Ishikawa (cell line): ENCODE results near the gene SPC24.

Experiments used
- CEBPB ChIP-seq: IDR thresholded peaks from 2 replicates; pipeline ENCODE4 v1.6.1; 2012
- CREB1 ChIP-seq: IDR thresholded peaks from 2 replicates; pipeline ENCODE4 v1.6.1; 2012; ENCODE audit warnings: low read depth
- EGR1 ChIP-seq: IDR thresholded peaks from 2 replicates; pipeline ENCODE4 v1.6.1; 2012
- EP300 ChIP-seq: IDR thresholded peaks from 2 replicates; pipeline ENCODE4 v1.6.1; 2012; ENCODE audit warnings: borderline replicate concordance
- FOXM1 ChIP-seq: IDR thresholded peaks from 2 replicates; pipeline ENCODE4 v1.6.1; 2012; ENCODE audit warnings: low read depth, borderline replicate concordance
- MAX ChIP-seq: IDR thresholded peaks from 2 replicates; pipeline ENCODE4 v1.6.1; 2012
- NFIC ChIP-seq: IDR thresholded peaks from 2 replicates; pipeline ENCODE4 v1.6.1; 2012
- RAD21 ChIP-seq: IDR thresholded peaks from 2 replicates; pipeline ENCODE4 v1.6.1; 2012; ENCODE audit warnings: low read depth
- REST ChIP-seq: IDR thresholded peaks from 2 replicates; pipeline ENCODE4 v1.6.1; 2012; ENCODE audit warnings: low read depth, mild to moderate bottlenecking
- TAF1 ChIP-seq: IDR thresholded peaks from 2 replicates; pipeline ENCODE4 v1.6.1; 2012; ENCODE audit warnings: low read depth, mild to moderate bottlenecking
- TCF12 ChIP-seq: IDR thresholded peaks from 2 replicates; pipeline ENCODE4 v1.6.1; 2012; ENCODE audit warnings: low read depth
- TEAD4 ChIP-seq: IDR thresholded peaks from 2 replicates; pipeline ENCODE4 v1.6.1; 2012
- USF1 ChIP-seq: IDR thresholded peaks from 2 replicates; pipeline ENCODE4 v1.6.1; 2012
- YY1 ChIP-seq: IDR thresholded peaks from 2 replicates; pipeline ENCODE4 v1.6.1; 2012; ENCODE audit warnings: low read depth
- ZBTB7A ChIP-seq: IDR thresholded peaks from 2 replicates; pipeline ENCODE4 v1.6.1; 2012; ENCODE audit warnings: low read depth

Gene SPC24

GRCh38 chr19:11100049-11100448 lies 55.5 kb downstream of the SPC24 start:
- no peak for TF ChIP-seq ZBTB7A

GRCh38 chr19:11098861-11099260 lies 56.7 kb downstream of the SPC24 start:
- no peak for TF ChIP-seq USF1
- no peak for TF ChIP-seq CREB1
- TF ChIP-seq MAX: no peak
- TF ChIP-seq ZBTB7A: no peak
- TF ChIP-seq REST: no peak
- no peak for TF ChIP-seq EGR1
- no peak for TF ChIP-seq TEAD4
- TF ChIP-seq TAF1: no peak
- no peak for TF ChIP-seq TCF12
- no peak for TF ChIP-seq NFIC
- no peak for TF ChIP-seq FOXM1
- no peak for TF ChIP-seq EP300
- TF ChIP-seq YY1: no peak
- no peak for TF ChIP-seq CEBPB
- no peak for TF ChIP-seq RAD21

- TF ChIP-seq ZBTB7A (no peak), REST (no peak), USF1 (no peak), YY1 (no peak), NFIC (no peak), EP300 (no peak), CREB1 (no peak)
Measured at GRCh38 chr19:11098327-11098726, 57.3 kb downstream of the SPC24 start.

- TF ChIP-seq EGR1: no peak
- TF ChIP-seq NFIC: peak; percentile 99
- peak; percentile 81 for TF ChIP-seq CEBPB
- TF ChIP-seq TAF1: no peak
- peak; percentile 88 for TF ChIP-seq TEAD4
- peak; percentile 75; the same call in 1 of the 2 replicates for TF ChIP-seq MAX
- TF ChIP-seq CREB1: no peak
- peak; percentile 91 for TF ChIP-seq EP300
- TF ChIP-seq REST: peak; percentile 12; the same call in 1 of the 2 replicates
- 0 out of 2 replicates have a peak, but pooled peaks have one; percentile 10 for TF ChIP-seq RAD21
- peak; percentile 81 for TF ChIP-seq FOXM1
- peak; percentile 96 for TF ChIP-seq TCF12
- TF ChIP-seq YY1: peak; percentile 92
Measured at GRCh38 chr19:11096210-11096841, 59.3 kb downstream of the SPC24 start.
